A549 (cell line): ENCODE data around the gene SEC22C. TPM values are rescaled to one million over a fixed set of nuclear protein-coding genes. Genes with fewer than 3 reads are reported as not detected.

Source experiments
- ATAC-seq, 2 experiments: fragments of 200-7000 bp in 1 of 2; fragments of >200 bp in 1 of 2; cut with Nextera tagmentation in 1 of 2; cut with Tn5 transposase in 1 of 2; 3 replicates each; pipeline versions ENCODE4 v1.8.0 to v1.9.1; 2018 to 2020; ENCODE audit warnings: mild to moderate bottlenecking in 1 of 2, moderate library complexity in 1 of 2
- CTCF ChIA-PET: fragments of 300-600 bp; sonication (Branson Sonifier 250); formaldehyde crosslinking; extraction: SDS; loops from one replicate; lab custom pipeline; 2021; ENCODE audit warnings: antibody characterized with exemption, inconsistent platforms; lab: Yijun Ruan, JAX
- POLR2A ChIA-PET: fragments of 350-600 bp; formaldehyde crosslinking; extraction: SDS; loops from one replicate; lab custom pipeline; 2021; ENCODE audit warnings: antibody characterized with exemption, inconsistent platforms; lab: Yijun Ruan, JAX
- DNase-seq, 2 experiments: peaks; one replicate each; pipeline versions ENCODE4 v3.0.0 to v3.0.0-alpha.2; 2011 to 2016; ENCODE audit warnings: low read depth in 1 of 2, low spot score in 1 of 2
- FAIRE-seq: peaks from 2 replicates; lab custom pipeline; 2011; peaks lifted over from hg19 to GRCh38; lab: Jason Lieb, UNC
- H3K27ac ChIP-seq, 2 experiments: fragments of >200 bp; sonication (Bioruptor Twin); formaldehyde crosslinking; 3 replicates each; pipeline ENCODE4 v1.5.1; 2016 to 2017
- H3K4me1 ChIP-seq: fragments of >200 bp; sonication (Bioruptor Twin); formaldehyde crosslinking; 3 replicates; pipeline ENCODE4 v1.6.1; 2016
- H3K4me2 ChIP-seq: fragments of >200 bp; sonication (Bioruptor Twin); formaldehyde crosslinking; 3 replicates; pipeline ENCODE4 v1.6.1; 2016
- H3K4me3 ChIP-seq: fragments of >200 bp; sonication (Bioruptor Twin); formaldehyde crosslinking; 3 replicates; pipeline ENCODE4 v1.5.1; 2016
- H3K9me3 ChIP-seq: fragments of >200 bp; sonication (Bioruptor Twin); formaldehyde crosslinking; 3 replicates; pipeline ENCODE4 v1.6.1; 2016
- ATOH8 ChIP-seq: fragments of 250-450 bp; sonication (Bioruptor Pico); IDR thresholded peaks from 2 replicates; pipeline ENCODE4 v1.5.0; 2020; ENCODE audit warnings: low read depth, mild to moderate bottlenecking, moderate library complexity
- CHD4 ChIP-seq: fragments of 200-600 bp; sonication (generic); IDR thresholded peaks from 2 replicates; pipeline ENCODE4 v1.6.1; 2016; ENCODE audit warnings: antibody characterized with exemption, mild to moderate bottlenecking, borderline replicate concordance
- CTCF ChIP-seq: fragments of >200 bp; sonication (Bioruptor Twin); formaldehyde crosslinking; IDR thresholded peaks from 3 replicates; pipeline ENCODE4 v1.5.1; 2016
- ELK1 ChIP-seq: fragments of 150-350 bp; IDR thresholded peaks from 2 replicates; pipeline ENCODE4 v1.6.1; 2014; ENCODE audit warnings: low read depth, mild to moderate bottlenecking, low read length
- EP300 ChIP-seq, 2 experiments: fragments of >200 bp; sonication (Bioruptor Twin); formaldehyde crosslinking; IDR thresholded peaks; 2 replicates in 1 of 2; 3 replicates in 1 of 2; pipeline ENCODE4 v1.6.1; 2016 to 2017
- FOSL2 ChIP-seq, 2 experiments: fragments of 450-650 bp in 1 of 2; fragments of >200 bp in 1 of 2; sonication (Bioruptor Twin) in 1 of 2; formaldehyde crosslinking; IDR thresholded peaks; 2 replicates each; pipeline versions ENCODE4 v1.5.0 to v1.6.1; 2016 to 2020; ENCODE audit warnings: mild to moderate bottlenecking in 1 of 2, moderate library complexity in 1 of 2
- HDAC2 ChIP-seq: fragments of 200-600 bp; sonication (generic); IDR thresholded peaks from 2 replicates; pipeline ENCODE4 v1.6.1; 2016
- HMGXB4 ChIP-seq: fragments of 250-450 bp; sonication (Bioruptor Pico); IDR thresholded peaks from 2 replicates; pipeline ENCODE4 v1.5.0; 2021; ENCODE audit warnings: mild to moderate bottlenecking, moderate library complexity, borderline replicate concordance
- HOXA7 ChIP-seq: fragments of 250-450 bp; sonication (Bioruptor Pico); IDR thresholded peaks from 2 replicates; pipeline ENCODE4 v1.5.0; 2020; ENCODE audit warnings: mild to moderate bottlenecking, moderate library complexity
- HOXB13 ChIP-seq: fragments of 250-450 bp; sonication (Bioruptor Pico); IDR thresholded peaks from 2 replicates; pipeline ENCODE4 v1.5.0; 2020; ENCODE audit warnings: low read depth, mild to moderate bottlenecking, moderate library complexity
- MAFK ChIP-seq: fragments of 450-650 bp; IDR thresholded peaks from 2 replicates; pipeline ENCODE4 v1.6.1; 2014; ENCODE audit not compliant: partially characterized antibody
- MAZ ChIP-seq: fragments of 150-350 bp; IDR thresholded peaks from 2 replicates; pipeline ENCODE4 v1.6.1; 2014; ENCODE audit warnings: antibody characterized with exemption, low read depth, low read length, borderline replicate concordance
- PHF8 ChIP-seq: fragments of 200-600 bp; sonication (generic); IDR thresholded peaks from 2 replicates; pipeline ENCODE4 v1.6.1; 2016; ENCODE audit warnings: low read depth, mild to moderate bottlenecking, antibody characterized with exemption, moderate library complexity, borderline replicate concordance
- POLR2A ChIP-seq: IDR thresholded peaks from 2 replicates; pipeline ENCODE4 v1.6.1; 2012; ENCODE audit warnings: mild to moderate bottlenecking, low read length
- POLR2AphosphoS2 ChIP-seq: conservative IDR thresholded peaks from 2 replicates; pipeline ENCODE4 v1.6.1; 2012; ENCODE audit warnings: low read length, improper control_type of control experiment, inconsistent platforms
- RAD21 ChIP-seq, 2 experiments: fragments of >200 bp in 1 of 2; sonication (Bioruptor Twin) in 1 of 2; formaldehyde crosslinking in 1 of 2; IDR thresholded peaks in 1 of 2; conservative IDR thresholded peaks in 1 of 2; 2 replicates in 1 of 2; 3 replicates in 1 of 2; pipeline ENCODE4 v1.6.1; 2012 to 2018; ENCODE audit warnings: inconsistent platforms in 1 of 2
- RARB ChIP-seq: fragments of 250-450 bp; sonication (Bioruptor Pico); IDR thresholded peaks from 2 replicates; pipeline ENCODE4 v1.8.0; 2021; ENCODE audit warnings: mild to moderate bottlenecking, moderate library complexity
- RCOR1 ChIP-seq: fragments of 150-350 bp; IDR thresholded peaks from 2 replicates; pipeline ENCODE4 v1.6.1; 2014; ENCODE audit warnings: antibody characterized with exemption, low read length, low read depth
- REST ChIP-seq: fragments of 200-600 bp; sonication (generic); IDR thresholded peaks from 2 replicates; pipeline ENCODE4 v1.6.1; 2016; ENCODE audit warnings: antibody characterized with exemption, mild to moderate bottlenecking, moderate library complexity
- TP53 ChIP-seq: fragments of 250-450 bp; sonication (Bioruptor Pico); IDR thresholded peaks from 2 replicates; pipeline ENCODE4 v1.5.0; 2021; ENCODE audit warnings: mild to moderate bottlenecking, moderate library complexity
- USF2 ChIP-seq: fragments of 450-650 bp; IDR thresholded peaks from 2 replicates; pipeline ENCODE4 v1.6.1; 2014; ENCODE audit warnings: antibody characterized with exemption
- ZSCAN20 ChIP-seq: fragments of 250-450 bp; sonication (Bioruptor Pico); IDR thresholded peaks from 2 replicates; pipeline ENCODE4 v1.8.0; 2022; ENCODE audit warnings: mild to moderate bottlenecking, moderate library complexity
- WGBS: methylation state at CpG from one replicate; pipeline ENCODE4 v1.1.6; 2017; ENCODE audit errors: missing lambda C conversion rate; 5-methylcytosine and 5-hydroxymethylcytosine counted together
- polyA plus RNA-seq, 4 experiments: library from polyadenylated mRNA; depleted of rRNA in 3 of 4; stranded (reverse); fragments of >200 nt; fragmentation: RNase III in 1 of 4; extraction: RNeasy Plus Mini Kit Qiagen cat#74134 plus additional on column Dnase treatment in 1 of 4; gene quantifications; 2 replicates in 3 of 4; 3 replicates in 1 of 4; pipeline ENCODE4 v1.2.3, GENCODE V29; 2011 to 2017

Gene SEC22C
- polyA plus RNA-seq, 2 of the 4 experiments (the other 2 are of a cell fraction) = 31.0 to 36.2 TPM

- Histone ChIP-seq H3K9me3 (no peaks in the 10 kb centered on the region), H3K4me3 (no peak overlapping the region), H3K27ac (no peak overlapping the region), H3K4me1 (peaks cover 6% of the 10 kb centered on the region; the same call in 2 of the 3 replicates), H3K4me2 (no peak overlapping the region)
- WGBS = 67% methylated on average over 1 of the region's 1 CpG
- DNase-seq = no peak
- ATAC-seq = no peak
- TF ChIP-seq POLR2AphosphoS2 = no peak
- no peak for TF ChIP-seq HOXA7
- TF ChIP-seq HMGXB4 = no peak
- no peak for TF ChIP-seq PHF8
- TF ChIP-seq USF2 = no peak
- TF ChIP-seq POLR2A = no peak
- no peak for TF ChIP-seq ZSCAN20 (CRISPR knock-in tag)
- TF ChIP-seq FOSL2 (IDR thresholded peaks at IDR 0.05) = no peak
- no peak for TF ChIP-seq FOSL2 (CRISPR knock-in tag; IDR thresholded peaks at IDR 0.05)
- no peak for TF ChIP-seq HDAC2
- no peak for TF ChIP-seq TP53 (CRISPR knock-in tag)
- no peak for TF ChIP-seq REST
- no peak for TF ChIP-seq MAFK
- TF ChIP-seq RARB (CRISPR knock-in tag) = no peak
- TF ChIP-seq ATOH8 (CRISPR knock-in tag) = no peak
- no peak for TF ChIP-seq ELK1
- TF ChIP-seq CHD4 = no peak
- TF ChIP-seq MAZ = no peak
- TF ChIP-seq EP300 (IDR thresholded peaks at IDR 0.05) = no peak
- CTCF ChIA-PET = interaction anchor here (1.5 to 6.4 kb wide), 4 partner anchors 11 to 331 kb away, joined by 4 to 32 read pairs (median 6); no protein-coding TSS in a partner anchor
- no peak for FAIRE-seq
- POLR2A ChIA-PET = no interaction called here
Measured at GRCh38 chr3:42550250-42550649, 31.5 kb downstream of the SEC22C start.

- ChIA-PET POLR2A (no interaction called here), CTCF (interaction anchor here (0.8 to 6.4 kb wide), 6 partner anchors 13 to 332 kb away, joined by 3 to 32 read pairs (median 6); no protein-coding TSS in a partner anchor)
- no peak overlapping the region for H3K4me2 ChIP-seq
- H3K9me3 ChIP-seq = no peaks in the 10 kb centered on the region
- DNase-seq = no peak
- H3K27ac ChIP-seq = no peak overlapping the region
- 95% methylated on average over 2 of the region's 2 CpGs for WGBS
- H3K4me1 ChIP-seq = peaks cover 13% of the 10 kb centered on the region; the same call in 2 of the 3 replicates
- no peak for ATAC-seq
- no peak overlapping the region for H3K4me3 ChIP-seq
- FAIRE-seq = no peak
- TF ChIP-seq REST (no peak), RARB (CRISPR knock-in tag) (no peak), HOXB13 (CRISPR knock-in tag) (no peak), CTCF (no peak), RAD21 (conservative IDR thresholded peaks at IDR 0.05 in 1 of 2, IDR thresholded peaks at IDR 0.05 in 1 of 2) (no peak), ZSCAN20 (CRISPR knock-in tag) (no peak), MAFK (no peak), RCOR1 (no peak)
Measured at GRCh38 chr3:42549131-42549530, 32.6 kb downstream of the SEC22C start.
